ENCODE results near the gene ANTXRL.

DNA sequence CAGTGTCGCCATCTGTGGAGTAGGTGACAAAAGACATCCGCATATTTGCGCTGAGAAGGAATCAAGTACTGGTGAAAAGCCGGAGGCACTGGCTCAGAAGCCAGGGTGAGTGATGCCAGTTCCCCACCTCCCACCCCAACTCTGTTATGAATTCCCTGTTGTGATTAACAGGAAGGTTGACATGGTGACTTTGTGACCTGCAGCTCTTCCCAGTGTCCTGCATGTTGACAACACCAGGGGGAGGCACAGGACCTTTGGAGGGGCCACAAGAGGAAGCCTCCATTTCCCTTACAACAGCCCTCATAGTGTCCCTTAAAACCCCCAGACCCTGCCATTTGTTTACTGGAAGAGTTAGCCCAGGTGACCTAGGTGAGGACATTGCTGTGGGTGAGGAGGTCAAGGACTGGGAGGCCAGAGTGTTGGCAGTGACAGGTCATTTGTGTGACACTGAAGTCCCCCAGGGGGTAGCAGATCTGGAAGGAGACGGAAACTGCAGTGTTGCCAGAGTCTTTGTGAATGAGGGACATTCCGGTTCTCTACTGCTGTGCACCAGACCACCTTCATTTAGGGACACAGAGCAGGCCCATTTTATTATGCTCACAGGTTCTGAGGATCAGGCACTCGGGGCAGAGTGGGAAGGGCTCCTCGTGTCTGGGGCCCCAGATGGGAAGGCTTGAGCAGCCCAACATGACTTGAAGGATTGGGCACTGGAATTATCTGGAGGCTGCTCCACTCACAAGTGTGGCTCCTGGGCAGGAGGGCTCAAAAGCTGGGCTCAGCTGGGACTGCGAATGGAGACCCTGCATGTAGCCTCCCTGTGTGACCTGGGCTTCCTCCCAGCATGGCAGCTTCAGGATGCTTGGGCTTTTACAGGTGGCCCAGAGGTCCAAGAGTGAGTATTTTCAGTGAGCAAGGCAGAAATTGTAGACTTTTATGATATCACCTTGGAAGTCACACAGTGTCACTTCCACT is 13.0 kb upstream of the ANTXRL start:
- no peak for TF ChIP-seq CTCF (conservative IDR thresholded peaks at IDR 0.05; ENCODE audit: low read depth, low read length)
- TF ChIP-seq EZH2 (IDR thresholded peaks at IDR 0.05; ENCODE audit: low read length, unreplicated experiment): no peak

Measured in PC-3 (cell line).